Panc1 (cell line): Measurements from ENCODE around the gene ELF5. TPM values are rescaled to one million over a fixed set of nuclear protein-coding genes. Genes with fewer than 3 reads are reported as not detected.

Source experiments
- ATAC-seq: fragments of 200-7000 bp; cut with Tn5 transposase; 2 replicates; pipeline ENCODE4 v1.9.1; 2020; ENCODE audit warnings: mild to moderate bottlenecking, moderate library complexity
- BruUV-seq: library from RNA; stranded (reverse); fragments of 400-500 nt; replicated peaks from 2 replicates; lab custom pipeline; 2021; lab: Mats Ljungman, UMichigan
- CTCF ChIA-PET: fragments of 300-600 bp; sonication (Branson Sonifier 250); formaldehyde crosslinking; loops from one replicate; lab custom pipeline; 2022; ENCODE audit warnings: antibody characterized with exemption; lab: Charles Lee
- POLR2A ChIA-PET: fragments of 300-600 bp; sonication (Branson Sonifier 250); formaldehyde crosslinking; loops from one replicate; lab custom pipeline; 2022; ENCODE audit warnings: antibody characterized with exemption; lab: Charles Lee
- DNase-seq: peaks from one replicate; pipeline ENCODE4 v3.0.0-alpha.2; 2010; ENCODE audit warnings: low read depth, low spot score
- H3K27ac ChIP-seq: 2 replicates; pipeline ENCODE4 v1.5.1; 2011; ENCODE audit warnings: mild to moderate bottlenecking, low read length, inconsistent platforms
- H3K27me3 ChIP-seq: fragments of 200-500 bp; sonication (Bioruptor generic); 2 replicates; pipeline ENCODE4 v1.6.0; 2014; ENCODE audit warnings: low read length, inconsistent platforms; ENCODE audit not compliant: control insufficient read depth, insufficient read depth
- H3K36me3 ChIP-seq: fragments of 200-500 bp; sonication (Bioruptor generic); 2 replicates; pipeline ENCODE4 v1.5.1; 2014; ENCODE audit warnings: inconsistent platforms, mild to moderate bottlenecking, low read length, moderate library complexity; ENCODE audit not compliant: control insufficient read depth, insufficient read depth
- H3K4me1 ChIP-seq: 2 replicates; pipeline ENCODE4 v1.5.1; 2011; ENCODE audit warnings: inconsistent platforms, mild to moderate bottlenecking, low read length, moderate library complexity; ENCODE audit not compliant: control insufficient read depth, insufficient read depth
- H3K4me3 ChIP-seq, 2 experiments: 2 replicates each; pipeline ENCODE4 v1.5.1; 2011 to 2012; ENCODE audit warnings: low read depth in 2 of 2, low read length in 2 of 2, mild to moderate bottlenecking in 2 of 2, inconsistent platforms in 1 of 2, moderate library complexity in 1 of 2
- H3K9me3 ChIP-seq: fragments of 200-500 bp; sonication (Bioruptor generic); 2 replicates; pipeline ENCODE4 v1.5.1; 2014; ENCODE audit warnings: low read depth, mild to moderate bottlenecking, inconsistent platforms, low read length, moderate library complexity; ENCODE audit not compliant: control insufficient read depth, insufficient read depth
- POLR2AphosphoS5 ChIP-seq: IDR thresholded peaks from 2 replicates; pipeline ENCODE4 v1.6.1; 2012; ENCODE audit warnings: mild to moderate bottlenecking, low read depth, low read length, moderate library complexity
- SIN3A ChIP-seq: IDR thresholded peaks from 2 replicates; pipeline ENCODE4 v1.6.1; 2012; ENCODE audit warnings: low read depth, mild to moderate bottlenecking, low read length, moderate library complexity, borderline replicate concordance; ENCODE audit not compliant: insufficient read depth
- TCF7L2 ChIP-seq: IDR thresholded peaks from 2 replicates; pipeline ENCODE4 v1.6.1; 2011; ENCODE audit warnings: mild to moderate bottlenecking, low read depth, low read length, inconsistent platforms
- in situ Hi-C: cut with HindIII; loops from 2 replicates; pipeline ENCODE4 v1.10.0; 2016; ENCODE audit warnings: low sequenced_read_pairs, low pct_unique_long_range_greater_than_20kb
- intact Hi-C: fragments of 100-400 bp; cut with micrococcal nuclease; formaldehyde crosslinking; loops from one replicate; pipeline ENCODE4 v1.10.0; 2022; ENCODE audit not compliant: unreplicated experiment
- total RNA-seq: library from RNA; stranded (reverse); gene quantifications from one replicate; pipeline ENCODE4 v1.2.1, GENCODE V29; 2021; ENCODE audit not compliant: unreplicated experiment
- TF ChIP-seq, protein P1 (sequence below): fragments of 450-650 bp; IDR thresholded peaks from 2 replicates; pipeline ENCODE4 v1.5.1; 2017; ENCODE audit warnings: mild to moderate bottlenecking
- TF ChIP-seq, protein P2 (sequence below), 2 experiments: IDR thresholded peaks; 2 replicates each; pipeline ENCODE4 v1.6.1; 2011 to 2012; ENCODE audit warnings: low read depth in 2 of 2, control low read depth in 1 of 2, low read length in 1 of 2, mild to moderate bottlenecking in 1 of 2, moderate library complexity in 1 of 2; ENCODE audit not compliant: insufficient read depth in 1 of 2

The ELF5 gene
- total RNA-seq, 1 experiment from 2014 or later, result not detected

DNA sequence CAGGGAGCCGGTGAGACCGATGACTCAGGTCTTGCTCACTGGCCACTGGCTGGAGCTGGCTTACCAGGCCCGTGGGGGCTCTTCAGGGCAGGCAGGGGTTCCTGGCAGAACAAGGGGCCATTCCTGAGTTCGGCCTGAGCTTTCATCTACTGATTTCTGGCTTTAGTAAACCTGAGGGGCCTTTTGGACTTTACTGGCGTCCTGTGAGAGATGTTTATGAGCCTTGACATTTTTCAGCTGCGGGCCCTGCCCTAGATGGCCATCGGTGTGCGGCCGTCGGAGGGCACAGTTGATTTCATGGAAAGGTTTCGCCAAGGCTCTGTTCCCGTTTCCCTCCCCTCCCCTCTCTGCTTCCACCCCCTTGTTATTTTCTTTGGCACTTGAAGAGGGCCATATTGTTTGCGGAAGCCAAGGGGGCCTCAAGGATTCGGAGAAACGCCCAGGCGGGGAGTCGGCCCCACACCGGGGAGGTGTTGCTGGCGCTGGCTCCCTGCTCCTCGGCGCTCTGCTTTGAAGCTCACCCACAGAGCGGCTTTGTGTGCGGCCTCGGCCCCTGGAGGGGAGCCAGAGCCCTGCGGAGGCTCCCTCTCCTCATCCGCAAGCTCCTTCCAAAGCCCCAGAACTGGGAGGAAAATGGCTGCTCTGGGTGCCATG, 17.7 kb downstream of the ELF5 start:
- intact Hi-C loops, result loop anchor here (5.0 to 10.0 kb wide), 2 partner anchors 341 to 401 kb away; no protein-coding TSS in a partner anchor
- CTCF ChIA-PET, result interaction anchor here (0.5 to 1.0 kb wide), 3 partner anchors 16 to 322 kb away, joined by 3 to 4 read pairs (median 3); no protein-coding TSS in a partner anchor

DNA sequence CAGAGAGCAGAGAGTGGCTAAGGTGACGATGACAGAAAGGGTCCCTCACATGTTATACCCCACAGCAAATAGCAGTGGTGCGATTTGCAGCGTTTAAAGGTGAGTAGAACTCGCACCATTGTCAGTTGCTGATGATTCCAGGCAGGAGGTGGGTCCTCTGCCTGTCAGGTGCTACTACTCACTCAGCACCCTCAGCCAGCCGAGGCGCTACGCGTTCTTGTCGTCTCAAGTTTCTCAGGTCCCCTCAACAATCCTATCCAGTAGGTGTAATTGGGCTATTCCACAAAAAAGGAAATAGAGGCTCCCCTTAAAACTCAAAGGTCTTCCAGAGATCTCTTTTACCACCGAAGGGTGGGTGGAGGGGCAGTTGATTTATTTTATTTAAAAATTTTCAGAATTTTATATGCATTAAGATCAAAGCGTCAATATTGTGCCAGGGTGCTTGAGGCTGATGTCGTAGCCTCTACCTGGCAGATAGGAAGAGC, 18.3 kb downstream of the ELF5 start:
- in situ Hi-C loops, result no loop called here
- no peak for DNase-seq
- ATAC-seq, result no peak

More for the DNA sequence above, 17.7 kb downstream of the ELF5 start:
- ATAC-seq, result no peak
- POLR2A ChIA-PET, result no interaction called here
- H3K27ac ChIP-seq, result no peak overlapping the region
- in situ Hi-C loops, result no loop called here
- no peaks in the 10 kb centered on the region for H3K9me3 ChIP-seq
- DNase-seq, result no peak
- no peaks in the 10 kb centered on the region for H3K36me3 ChIP-seq
- BruUV-seq, result no TSS peak
- no peaks in the 10 kb centered on the region for H3K27me3 ChIP-seq
- H3K4me3 ChIP-seq, result no peak overlapping the region
- H3K4me1 ChIP-seq, result no peaks in the 10 kb centered on the region; the same call in 1 of the 2 replicates
- TF ChIP-seq, protein P1, sequence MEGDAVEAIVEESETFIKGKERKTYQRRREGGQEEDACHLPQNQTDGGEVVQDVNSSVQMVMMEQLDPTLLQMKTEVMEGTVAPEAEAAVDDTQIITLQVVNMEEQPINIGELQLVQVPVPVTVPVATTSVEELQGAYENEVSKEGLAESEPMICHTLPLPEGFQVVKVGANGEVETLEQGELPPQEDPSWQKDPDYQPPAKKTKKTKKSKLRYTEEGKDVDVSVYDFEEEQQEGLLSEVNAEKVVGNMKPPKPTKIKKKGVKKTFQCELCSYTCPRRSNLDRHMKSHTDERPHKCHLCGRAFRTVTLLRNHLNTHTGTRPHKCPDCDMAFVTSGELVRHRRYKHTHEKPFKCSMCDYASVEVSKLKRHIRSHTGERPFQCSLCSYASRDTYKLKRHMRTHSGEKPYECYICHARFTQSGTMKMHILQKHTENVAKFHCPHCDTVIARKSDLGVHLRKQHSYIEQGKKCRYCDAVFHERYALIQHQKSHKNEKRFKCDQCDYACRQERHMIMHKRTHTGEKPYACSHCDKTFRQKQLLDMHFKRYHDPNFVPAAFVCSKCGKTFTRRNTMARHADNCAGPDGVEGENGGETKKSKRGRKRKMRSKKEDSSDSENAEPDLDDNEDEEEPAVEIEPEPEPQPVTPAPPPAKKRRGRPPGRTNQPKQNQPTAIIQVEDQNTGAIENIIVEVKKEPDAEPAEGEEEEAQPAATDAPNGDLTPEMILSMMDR, result no peak
- TF ChIP-seq TCF7L2 (no peak), POLR2AphosphoS5 (no peak), SIN3A (no peak)
- TF ChIP-seq, protein P2, sequence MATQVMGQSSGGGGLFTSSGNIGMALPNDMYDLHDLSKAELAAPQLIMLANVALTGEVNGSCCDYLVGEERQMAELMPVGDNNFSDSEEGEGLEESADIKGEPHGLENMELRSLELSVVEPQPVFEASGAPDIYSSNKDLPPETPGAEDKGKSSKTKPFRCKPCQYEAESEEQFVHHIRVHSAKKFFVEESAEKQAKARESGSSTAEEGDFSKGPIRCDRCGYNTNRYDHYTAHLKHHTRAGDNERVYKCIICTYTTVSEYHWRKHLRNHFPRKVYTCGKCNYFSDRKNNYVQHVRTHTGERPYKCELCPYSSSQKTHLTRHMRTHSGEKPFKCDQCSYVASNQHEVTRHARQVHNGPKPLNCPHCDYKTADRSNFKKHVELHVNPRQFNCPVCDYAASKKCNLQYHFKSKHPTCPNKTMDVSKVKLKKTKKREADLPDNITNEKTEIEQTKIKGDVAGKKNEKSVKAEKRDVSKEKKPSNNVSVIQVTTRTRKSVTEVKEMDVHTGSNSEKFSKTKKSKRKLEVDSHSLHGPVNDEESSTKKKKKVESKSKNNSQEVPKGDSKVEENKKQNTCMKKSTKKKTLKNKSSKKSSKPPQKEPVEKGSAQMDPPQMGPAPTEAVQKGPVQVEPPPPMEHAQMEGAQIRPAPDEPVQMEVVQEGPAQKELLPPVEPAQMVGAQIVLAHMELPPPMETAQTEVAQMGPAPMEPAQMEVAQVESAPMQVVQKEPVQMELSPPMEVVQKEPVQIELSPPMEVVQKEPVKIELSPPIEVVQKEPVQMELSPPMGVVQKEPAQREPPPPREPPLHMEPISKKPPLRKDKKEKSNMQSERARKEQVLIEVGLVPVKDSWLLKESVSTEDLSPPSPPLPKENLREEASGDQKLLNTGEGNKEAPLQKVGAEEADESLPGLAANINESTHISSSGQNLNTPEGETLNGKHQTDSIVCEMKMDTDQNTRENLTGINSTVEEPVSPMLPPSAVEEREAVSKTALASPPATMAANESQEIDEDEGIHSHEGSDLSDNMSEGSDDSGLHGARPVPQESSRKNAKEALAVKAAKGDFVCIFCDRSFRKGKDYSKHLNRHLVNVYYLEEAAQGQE (IDR thresholded peaks at IDR 0.05; ENCODE audit: insufficient read depth in 1 of 2, low read depth in 2 of 2, low read length in 1 of 2), result no peak

More for the DNA sequence above, 18.3 kb downstream of the ELF5 start:
- H3K27ac ChIP-seq, result no peak overlapping the region
- intact Hi-C loops, result loop anchor here (5.0 to 10.0 kb wide), 2 partner anchors 340 to 402 kb away; no protein-coding TSS in a partner anchor
- ChIA-PET CTCF (interaction anchor here (0.5 kb wide), 1 partner anchor 129 kb away, joined by 3 read pairs; no protein-coding TSS in a partner anchor), POLR2A (no interaction called here)
- H3K36me3 ChIP-seq, result no peaks in the 10 kb centered on the region
- no peaks in the 10 kb centered on the region; the same call in 1 of the 2 replicates for H3K4me1 ChIP-seq
- H3K9me3 ChIP-seq, result no peaks in the 10 kb centered on the region
- H3K4me3 ChIP-seq, result no peak overlapping the region
- no peaks in the 10 kb centered on the region for H3K27me3 ChIP-seq
- TF ChIP-seq TCF7L2, result no peak
- TF ChIP-seq, protein P1, result no peak
- TF ChIP-seq SIN3A, result no peak
- no peak for TF ChIP-seq POLR2AphosphoS5
- no TSS peak for BruUV-seq
